ENCODE results near the gene AVPI1.

DNA sequence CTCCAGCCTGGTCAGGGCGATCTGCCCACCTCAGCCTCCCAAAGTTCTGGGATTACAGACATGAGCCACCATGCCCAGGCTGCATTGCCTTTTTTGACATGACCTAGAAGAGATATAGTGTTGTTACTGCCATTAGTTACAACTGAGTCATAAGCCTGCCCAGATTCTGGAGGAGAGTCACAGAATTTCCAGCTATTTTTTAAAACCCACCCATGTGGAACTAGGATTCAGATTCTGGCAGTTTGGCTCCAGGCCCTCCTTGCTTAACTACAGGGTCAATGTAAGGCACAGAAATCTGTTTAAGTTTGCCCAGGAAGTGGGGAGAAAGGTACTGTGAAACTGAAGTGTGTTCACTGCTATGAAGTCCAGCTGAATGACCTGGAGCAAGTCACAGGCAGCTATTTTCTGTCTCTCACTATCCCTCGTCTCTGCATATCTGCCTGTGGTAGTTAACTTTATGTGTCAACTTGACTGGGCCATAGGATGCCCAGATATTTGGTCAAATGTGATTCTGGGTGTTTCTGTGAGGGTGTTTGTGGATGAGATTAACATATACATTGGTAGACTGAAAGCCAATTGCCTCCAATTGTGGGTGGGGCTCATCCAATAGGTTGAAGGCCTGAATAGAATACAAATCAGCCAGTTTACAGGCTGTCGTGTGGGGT, 18.1 kb upstream of the AVPI1 start:
- TF ChIP-seq EZH2 (IDR thresholded peaks at IDR 0.05; ENCODE audit: borderline replicate concordance, low read depth, low read length, severe bottlenecking) (no peak), POLR2A (IDR thresholded peaks at IDR 0.05; ENCODE audit: low read depth, low read length) (no peak)
- TF ChIP-seq, protein P1, sequence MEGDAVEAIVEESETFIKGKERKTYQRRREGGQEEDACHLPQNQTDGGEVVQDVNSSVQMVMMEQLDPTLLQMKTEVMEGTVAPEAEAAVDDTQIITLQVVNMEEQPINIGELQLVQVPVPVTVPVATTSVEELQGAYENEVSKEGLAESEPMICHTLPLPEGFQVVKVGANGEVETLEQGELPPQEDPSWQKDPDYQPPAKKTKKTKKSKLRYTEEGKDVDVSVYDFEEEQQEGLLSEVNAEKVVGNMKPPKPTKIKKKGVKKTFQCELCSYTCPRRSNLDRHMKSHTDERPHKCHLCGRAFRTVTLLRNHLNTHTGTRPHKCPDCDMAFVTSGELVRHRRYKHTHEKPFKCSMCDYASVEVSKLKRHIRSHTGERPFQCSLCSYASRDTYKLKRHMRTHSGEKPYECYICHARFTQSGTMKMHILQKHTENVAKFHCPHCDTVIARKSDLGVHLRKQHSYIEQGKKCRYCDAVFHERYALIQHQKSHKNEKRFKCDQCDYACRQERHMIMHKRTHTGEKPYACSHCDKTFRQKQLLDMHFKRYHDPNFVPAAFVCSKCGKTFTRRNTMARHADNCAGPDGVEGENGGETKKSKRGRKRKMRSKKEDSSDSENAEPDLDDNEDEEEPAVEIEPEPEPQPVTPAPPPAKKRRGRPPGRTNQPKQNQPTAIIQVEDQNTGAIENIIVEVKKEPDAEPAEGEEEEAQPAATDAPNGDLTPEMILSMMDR (IDR thresholded peaks at IDR 0.05; ENCODE audit: extremely low read depth in 1 of 2, insufficient read depth in 1 of 2, low read depth in 1 of 2, low read length in 2 of 2): no peak

Measured in endothelial cell of umbilical vein (primary cell).